Fibroblast of villous mesenchyme (primary cell): ENCODE data around the gene ADD1. TPM values are rescaled to one million over a fixed set of nuclear protein-coding genes. Genes with fewer than 3 reads are reported as not detected.

ENCODE experiments used
- DNase-seq: peaks from one replicate; pipeline ENCODE4 v3.0.0-alpha.2; 2010; ENCODE audit warnings: low read depth
- H3K4me3 ChIP-seq: 2 replicates; pipeline ENCODE4 v1.5.1; 2011; ENCODE audit warnings: low read depth, mild to moderate bottlenecking, low read length
- CTCF ChIP-seq: IDR thresholded peaks from 2 replicates; pipeline ENCODE4 v1.5.1; 2012; ENCODE audit warnings: low read depth, mild to moderate bottlenecking, low read length; ENCODE audit not compliant: insufficient read depth
- total RNA-seq: library from RNA; depleted of rRNA; stranded (reverse); fragments of >200 nt; gene quantifications from 2 replicates; pipeline ENCODE4 v1.2.3, GENCODE V29; 2012

ADD1 gene
- total RNA-seq, 1 donor = 212 TPM

DNA sequence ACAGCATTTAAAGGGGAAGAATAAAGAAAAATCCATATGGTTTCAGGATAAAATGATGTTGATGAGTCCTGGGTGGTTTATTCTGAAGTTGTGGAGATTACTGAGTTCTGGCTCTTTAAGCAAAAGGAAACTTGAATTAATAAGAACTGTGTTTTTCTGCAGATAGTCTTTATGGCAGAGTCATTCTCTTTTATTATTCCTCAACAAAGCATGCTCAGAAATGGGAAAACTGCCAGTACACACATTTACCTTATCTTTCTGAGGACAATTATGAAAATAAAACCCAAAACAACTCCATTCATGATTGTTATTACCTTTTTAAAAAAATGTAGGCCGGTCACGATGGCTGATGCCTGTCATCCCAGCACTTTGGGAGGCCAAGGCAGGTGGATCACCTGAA lies 58.5 kb downstream of the ADD1 start:
- no peak for DNase-seq
- no peak for TF ChIP-seq CTCF
- H3K4me3 ChIP-seq = no peak overlapping the region

DNA sequence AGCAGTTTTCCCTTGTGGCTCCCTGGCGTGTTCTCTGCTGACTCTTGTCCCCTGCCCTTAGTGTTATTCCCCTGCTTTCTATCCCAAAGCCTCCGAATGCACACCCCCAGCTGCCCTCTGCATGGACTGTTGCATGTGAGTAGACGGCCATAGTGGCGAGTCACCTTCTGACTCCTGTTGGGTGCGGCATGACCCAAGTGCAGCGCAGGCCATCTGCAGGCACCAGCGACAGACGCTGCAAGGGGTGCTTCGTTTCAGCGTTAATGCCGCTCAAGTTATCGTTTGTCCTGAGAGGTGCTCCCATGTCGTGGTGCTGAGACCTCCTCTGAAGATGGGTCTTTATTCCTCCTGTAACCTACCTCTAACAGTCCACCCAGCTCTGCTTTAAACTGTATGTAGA lies 61.9 kb downstream of the ADD1 start:
- TF ChIP-seq CTCF = no peak
- H3K4me3 ChIP-seq = no peak overlapping the region
- no peak for DNase-seq

DNA sequence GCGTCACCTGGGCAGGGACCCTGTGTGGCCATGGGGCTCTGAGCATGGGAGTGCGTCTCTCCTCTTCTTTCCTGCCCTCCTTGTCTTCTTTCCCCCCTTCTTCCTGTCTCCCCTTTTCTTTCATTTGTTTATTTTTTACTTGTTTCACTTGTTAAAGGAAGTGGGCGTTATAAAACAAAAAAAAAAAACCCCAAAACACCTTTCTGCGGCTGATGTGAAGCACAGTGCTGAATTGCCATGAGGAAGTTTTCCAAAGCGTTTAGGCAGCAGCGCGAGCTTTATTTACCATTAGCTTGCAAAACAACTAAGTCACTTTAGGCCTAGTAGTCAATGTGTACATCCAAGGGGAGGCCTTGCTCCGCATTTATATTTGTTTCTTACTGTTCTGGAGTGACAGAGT lies 62.6 kb downstream of the ADD1 start:
- no peak for DNase-seq
- H3K4me3 ChIP-seq = no peak overlapping the region
- no peak for TF ChIP-seq CTCF

DNA sequence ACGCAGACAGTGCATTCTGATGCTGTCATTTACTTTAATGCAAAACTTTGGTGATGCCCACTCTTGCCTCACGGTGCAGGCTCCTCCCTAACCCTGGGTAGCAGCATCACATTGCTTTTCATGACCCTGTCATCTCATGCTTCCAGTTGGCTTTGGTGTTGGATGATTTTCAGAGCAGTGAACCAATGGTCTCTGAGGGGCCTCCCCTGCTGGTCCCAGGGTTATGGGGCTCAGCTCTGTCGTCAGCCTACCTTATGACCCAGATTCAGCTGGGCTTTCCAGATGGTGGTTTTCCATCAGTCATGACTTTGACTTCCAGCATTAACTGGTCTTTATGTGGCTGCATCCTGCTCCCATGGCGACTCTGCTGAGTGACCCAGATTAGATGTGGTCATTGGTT lies 63.6 kb downstream of the ADD1 start:
- no peak for DNase-seq
- H3K4me3 ChIP-seq = no peak overlapping the region
- no peak for TF ChIP-seq CTCF

- no peak overlapping the region for H3K4me3 ChIP-seq
- DNase-seq = no peak
- no peak for TF ChIP-seq CTCF
Measured at GRCh38 chr4:2907706-2908293, 64.2 kb downstream of the ADD1 start.

DNA sequence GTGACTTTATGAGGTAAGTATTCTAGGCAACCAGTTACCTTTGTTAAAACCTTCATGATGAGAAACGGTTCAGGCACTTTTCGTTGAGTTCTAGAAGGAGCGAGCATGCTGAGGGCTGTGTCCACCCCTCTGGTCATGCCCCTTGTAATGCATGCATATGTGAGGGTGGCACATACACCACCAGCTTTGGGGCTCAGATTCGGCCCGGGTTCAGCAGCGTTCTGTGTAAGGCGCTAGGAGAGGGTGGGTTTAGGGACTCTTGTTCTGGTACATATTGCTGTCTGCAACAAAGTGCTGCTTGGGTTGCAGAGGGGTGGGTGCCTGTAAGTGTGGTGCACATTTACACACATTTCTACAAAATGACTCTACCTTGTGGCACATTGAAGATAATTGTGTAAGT lies 65.0 kb downstream of the ADD1 start:
- no peak for TF ChIP-seq CTCF
- no peak for DNase-seq
- H3K4me3 ChIP-seq = no peak overlapping the region

DNA sequence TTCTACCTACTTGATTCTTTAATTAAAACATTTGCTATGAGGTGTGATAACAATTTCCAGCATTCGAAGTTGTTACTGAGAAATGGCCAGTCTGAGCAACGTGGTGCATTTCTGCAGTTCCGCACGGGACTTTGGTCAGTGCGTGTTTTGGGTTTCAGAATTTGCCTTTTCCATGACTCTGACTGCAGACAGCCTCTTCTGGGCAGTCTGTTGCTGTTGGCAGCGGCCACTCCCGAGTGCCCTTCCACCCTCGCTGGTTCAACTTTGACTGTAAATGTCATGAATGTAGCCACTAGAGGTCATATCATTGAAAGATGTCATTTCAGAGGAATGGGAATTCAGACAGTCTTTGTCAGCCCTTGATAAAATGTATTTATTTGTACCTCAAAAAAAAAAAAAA lies 65.9 kb downstream of the ADD1 start:
- H3K4me3 ChIP-seq = no peak overlapping the region
- no peak for DNase-seq
- no peak for TF ChIP-seq CTCF
